SK-N-MC (cell line): ENCODE data around the gene EXD3.

Experiments
- EZH2 ChIP-seq: fragments of 200-600 bp; sonication (generic); IDR thresholded peaks from one replicate; pipeline ENCODE4 v1.6.1; 2017; ENCODE audit warnings: antibody characterized with exemption
- FOXP2 ChIP-seq: optimal IDR thresholded peaks from 2 replicates; pipeline ENCODE3; 2011; ENCODE audit warnings: mild to moderate bottlenecking, moderate library complexity; ENCODE audit not compliant: insufficient read depth; ENCODE audit errors: extremely low read length, control extremely low read depth
- POLR2AphosphoS5 ChIP-seq: IDR thresholded peaks from 2 replicates; pipeline ENCODE4 v1.6.1; 2012; ENCODE audit warnings: mild to moderate bottlenecking, low read depth, low read length, borderline replicate concordance

GRCh38 chr9:137326445-137327065 lies 96.4 kb downstream of the EXD3 start:
- TF ChIP-seq POLR2AphosphoS5 = no peak
- no peak for TF ChIP-seq EZH2
- no peak for TF ChIP-seq FOXP2
